Left lobe of liver (tissue), 2 donors: ENCODE data around the gene SARDH. TPM values are rescaled to one million over a fixed set of nuclear protein-coding genes. Genes with fewer than 3 reads are reported as not detected.
A peak's percentile ranks its signal among the peaks of the same experiment; 100 is the strongest.

Source experiments
- ATAC-seq: fragments of 200-7000 bp; cut with Tn5 transposase; one replicate; pipeline ENCODE4 v1.9.1; 2020; ENCODE audit warnings: mild to moderate bottlenecking, moderate library complexity
- DNase-seq: peaks from one replicate; pipeline ENCODE4 v3.0.0-alpha.2; 2020; ENCODE audit warnings: low spot score
- total RNA-seq: library from RNA; stranded (reverse); gene quantifications from one replicate; pipeline ENCODE4 v1.2.1, GENCODE V29; 2021
- donor health status: DM: no; HTN: no; CAD: no; lungs with moderate emphysema.
- donor health status: DM: no; HTN: yes; CAD: no.

Gene SARDH
- total RNA-seq, 1 donor from 2014 or later: 208 TPM

DNA sequence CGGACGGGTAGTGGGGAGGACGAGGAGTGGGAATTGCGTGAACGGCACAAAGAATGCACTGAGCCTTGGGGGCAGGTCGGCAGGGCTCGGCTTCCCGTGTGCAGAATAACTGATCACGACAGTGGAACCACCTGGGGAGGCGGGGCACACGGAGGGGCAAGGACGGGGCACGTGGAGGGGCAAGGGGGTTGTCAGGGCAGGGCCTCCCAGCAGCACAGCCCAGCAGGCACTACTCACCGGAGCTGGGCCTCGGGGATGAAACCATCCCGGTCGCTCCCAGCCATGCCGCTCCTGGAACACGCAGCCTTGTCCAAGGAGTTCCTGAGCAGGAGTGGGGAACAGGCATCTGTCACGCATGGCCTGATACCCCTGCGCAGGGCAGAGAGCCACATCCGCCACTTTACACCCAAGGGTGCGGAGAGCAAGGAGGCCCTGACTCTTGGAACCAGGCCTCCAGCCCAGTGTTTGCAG lies 33.4 kb downstream of the SARDH start:
- no peak for DNase-seq
- no peak for ATAC-seq

DNA sequence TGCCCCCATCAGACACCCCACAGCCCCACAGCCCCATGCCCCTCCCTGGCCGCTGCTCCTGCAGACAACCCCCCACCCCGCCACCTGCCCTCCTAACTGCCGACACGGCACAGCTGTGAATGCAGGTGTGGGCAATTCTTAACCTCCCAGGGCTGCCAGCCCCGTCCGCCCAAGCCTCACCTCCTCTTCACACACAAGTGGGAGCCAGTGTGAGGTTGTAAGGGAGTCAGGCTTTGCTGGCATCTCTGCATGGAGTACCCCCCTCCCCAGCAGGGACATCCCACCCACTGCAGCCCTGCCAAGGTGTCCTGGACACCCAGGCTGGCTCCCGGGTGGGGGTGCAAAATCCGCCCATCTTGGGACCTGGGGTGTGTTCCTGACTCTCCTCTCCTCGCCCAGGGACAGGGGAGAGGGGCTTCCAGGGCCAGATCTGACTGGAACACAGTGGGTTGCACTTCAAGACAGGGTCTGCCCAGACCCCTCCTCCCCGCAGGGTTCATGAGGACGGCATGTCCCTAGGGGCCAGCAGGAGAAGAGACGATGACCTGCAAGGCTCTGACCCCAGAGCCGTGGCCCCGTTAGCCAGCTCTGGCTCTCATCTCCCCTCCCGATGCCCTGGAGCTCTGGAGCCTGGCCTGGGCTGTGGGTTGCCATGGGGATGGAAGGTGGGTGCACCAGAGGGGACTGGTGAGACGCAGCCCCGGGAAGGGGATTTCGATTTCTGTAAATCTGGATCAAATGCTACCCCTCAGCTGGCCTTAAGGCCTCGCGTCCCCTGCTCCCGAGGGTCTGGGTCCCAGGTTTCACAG lies 34.4 kb downstream of the SARDH start:
- DNase-seq (no peak), ATAC-seq (no peak)

DNA sequence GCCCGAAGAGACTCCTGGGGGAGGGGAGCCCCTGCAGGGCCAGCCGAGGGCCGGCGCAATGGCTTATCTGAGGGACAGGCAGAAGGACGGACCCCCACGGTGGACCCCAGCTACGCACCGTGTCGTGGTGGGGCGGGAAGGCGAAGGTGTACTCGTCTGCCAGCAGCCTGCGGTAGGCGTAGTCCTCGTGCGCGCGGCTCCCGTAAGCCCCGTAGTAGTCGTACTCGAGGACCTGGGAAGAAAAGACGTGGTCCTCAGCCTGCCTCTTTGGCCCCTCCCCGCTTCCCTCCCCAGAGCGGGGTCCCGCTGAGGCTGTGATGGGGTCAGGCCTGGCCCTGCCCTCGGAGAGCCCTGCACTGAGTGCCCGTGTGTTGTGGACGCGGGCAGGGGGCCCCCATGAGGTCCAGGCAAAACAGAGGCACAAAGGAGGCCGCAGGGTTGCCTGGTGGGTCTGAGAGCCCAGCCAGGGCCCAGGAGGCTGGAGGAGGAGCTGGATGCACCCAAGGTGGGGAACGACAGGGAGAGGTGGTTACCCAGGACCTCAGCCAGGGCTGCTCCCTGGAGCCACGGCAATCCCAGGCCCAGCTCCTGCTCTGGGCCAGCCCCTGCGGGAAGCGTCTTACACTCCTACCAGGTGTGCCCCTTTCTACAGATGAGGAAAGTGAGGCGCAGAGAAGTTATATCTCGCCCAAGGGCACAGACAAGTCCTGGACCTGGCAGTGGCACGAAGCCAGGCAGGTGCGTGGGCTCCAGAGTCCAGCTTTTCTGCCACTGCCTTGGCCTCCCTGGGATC lies 35.2 kb downstream of the SARDH start:
- DNase-seq (no peak), ATAC-seq (peak; percentile 3)

DNA sequence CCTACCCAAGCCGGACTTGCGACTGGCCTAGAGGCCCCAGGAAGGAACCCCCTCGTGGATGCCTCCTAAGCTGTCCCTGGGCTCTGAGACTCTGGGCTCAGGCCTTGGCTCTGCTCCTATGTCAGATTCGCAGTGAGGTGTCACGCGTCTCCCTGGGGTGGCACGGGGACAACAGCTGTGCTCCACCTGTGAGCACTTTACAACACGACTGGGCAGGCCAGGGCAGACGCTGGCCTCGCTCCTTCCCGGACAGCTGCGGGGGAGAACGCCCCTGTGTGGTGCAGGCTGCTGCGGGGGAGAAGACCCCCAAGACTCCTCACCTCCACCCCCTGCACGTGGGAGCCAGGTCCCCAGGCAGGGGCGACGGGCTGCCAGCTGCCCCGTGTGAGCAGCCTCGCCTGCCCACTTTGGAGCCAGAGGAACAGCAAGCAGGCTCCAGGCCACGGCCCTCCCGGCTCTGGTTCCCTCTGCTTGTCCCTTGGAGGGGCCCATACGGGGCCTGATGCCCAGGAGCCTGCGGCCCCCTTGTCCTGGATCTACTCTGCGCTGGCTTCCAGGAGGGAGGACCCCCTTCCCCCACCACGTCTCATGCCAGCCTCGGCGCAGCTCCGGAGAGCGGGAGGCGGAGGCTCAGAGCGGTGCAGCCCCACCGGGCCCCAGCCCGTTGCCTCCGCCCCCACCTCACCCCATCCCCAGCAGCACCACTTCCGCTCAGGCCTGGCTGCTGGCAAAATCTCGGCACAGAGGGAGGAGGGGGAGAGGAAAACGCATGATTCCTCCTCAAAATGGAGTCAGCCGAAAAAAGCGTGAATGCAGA lies 36.0 kb downstream of the SARDH start:
- ATAC-seq (peak; percentile 10), DNase-seq (no peak)

DNA sequence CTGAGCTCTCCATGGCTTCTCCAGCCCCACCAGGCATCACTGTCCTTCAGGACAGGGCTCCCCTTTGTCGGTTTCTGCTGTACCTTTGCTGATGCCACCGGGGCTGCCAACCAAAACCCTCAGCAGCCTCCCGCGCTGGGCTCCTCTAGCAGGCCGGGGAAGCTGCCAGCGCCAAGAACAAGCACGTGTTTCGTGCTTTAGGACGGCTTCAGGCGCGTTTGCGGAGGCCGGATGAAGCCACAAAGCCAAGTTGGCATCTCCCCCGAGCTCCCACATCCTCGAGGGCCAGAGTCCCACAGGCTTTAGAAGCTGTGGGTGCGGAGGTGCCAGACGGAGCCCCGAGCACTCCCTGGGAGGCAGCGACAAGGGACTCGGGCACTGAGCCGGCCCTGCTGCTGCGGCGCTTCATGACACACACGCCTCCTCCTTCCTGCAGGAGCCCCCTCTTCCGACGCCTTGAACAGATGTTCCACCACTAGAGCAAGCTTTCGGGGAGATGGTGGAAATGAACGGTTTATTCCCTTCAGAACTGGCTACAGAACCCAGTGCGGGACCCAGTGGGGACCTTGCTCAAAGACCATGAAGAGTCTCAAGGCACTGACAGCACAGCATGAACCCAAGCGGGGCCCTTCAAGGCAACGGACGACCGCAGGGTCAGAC lies 36.7 kb downstream of the SARDH start:
- ATAC-seq: peak; percentile 3
- DNase-seq: no peak

DNA sequence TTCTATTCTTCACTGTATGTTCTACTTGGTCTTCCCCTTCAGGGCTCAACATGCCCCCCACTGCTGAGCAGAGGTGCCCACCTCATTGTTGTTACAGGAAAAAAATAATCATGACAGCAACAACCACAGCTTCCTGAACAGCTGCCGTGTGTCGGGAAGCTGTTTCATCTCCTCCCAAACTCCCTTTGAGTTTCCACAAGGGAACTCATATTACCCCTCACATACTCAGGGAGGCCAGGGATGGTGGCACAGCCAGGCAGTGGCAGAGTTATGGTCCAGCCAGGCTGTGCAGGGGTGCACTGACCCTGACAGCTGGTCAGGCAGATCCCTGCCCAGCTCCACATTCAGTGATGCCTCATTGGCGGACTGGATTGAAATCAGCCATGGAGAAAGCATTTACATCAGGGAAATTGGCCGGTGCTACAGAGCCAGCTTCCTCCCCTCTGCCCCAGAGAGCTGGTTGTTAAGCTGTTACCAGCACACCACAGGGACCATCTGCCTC lies 37.3 kb downstream of the SARDH start:
- no peak for DNase-seq
- peak; percentile 36 for ATAC-seq

DNA sequence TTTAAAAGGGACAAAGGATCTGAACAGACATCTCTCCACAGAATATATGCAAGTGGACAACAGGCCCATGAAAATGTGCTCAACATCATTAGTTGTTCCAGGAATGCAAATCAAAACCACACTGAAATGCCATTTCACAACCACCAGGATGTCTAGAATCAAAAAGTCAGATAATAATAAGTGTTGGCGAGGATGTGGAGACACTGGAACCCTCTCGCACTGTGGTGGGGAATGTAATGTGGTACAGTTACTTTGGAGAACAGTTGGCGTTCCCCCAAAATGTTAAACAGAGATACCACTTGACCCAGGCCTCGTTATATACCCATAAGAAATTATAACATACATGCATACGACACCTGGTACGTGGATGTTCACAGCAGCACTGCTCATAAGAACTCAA lies 38.6 kb downstream of the SARDH start:
- DNase-seq: no peak
- ATAC-seq: no peak

DNA sequence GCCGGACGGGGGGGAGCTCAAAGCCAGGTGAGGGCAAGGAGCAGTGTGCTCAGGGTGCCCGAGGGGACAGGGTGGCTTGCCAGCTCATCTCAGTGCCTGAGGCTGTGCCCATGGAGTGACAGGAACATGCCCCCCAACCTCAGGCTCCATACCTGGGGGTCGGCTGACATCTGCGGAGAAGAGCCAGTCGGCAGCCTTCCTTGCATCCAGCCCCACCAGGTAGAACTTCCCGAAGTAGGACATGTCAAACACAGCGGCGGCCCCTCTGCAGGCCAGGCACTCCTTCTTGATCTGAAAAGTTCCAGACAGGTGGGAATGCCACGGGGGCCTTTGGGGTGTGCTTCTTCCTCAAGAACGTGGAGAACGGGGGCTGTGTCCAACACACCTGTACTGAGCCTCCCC lies 42.1 kb downstream of the SARDH start:
- no peak for ATAC-seq
- no peak for DNase-seq

DNA sequence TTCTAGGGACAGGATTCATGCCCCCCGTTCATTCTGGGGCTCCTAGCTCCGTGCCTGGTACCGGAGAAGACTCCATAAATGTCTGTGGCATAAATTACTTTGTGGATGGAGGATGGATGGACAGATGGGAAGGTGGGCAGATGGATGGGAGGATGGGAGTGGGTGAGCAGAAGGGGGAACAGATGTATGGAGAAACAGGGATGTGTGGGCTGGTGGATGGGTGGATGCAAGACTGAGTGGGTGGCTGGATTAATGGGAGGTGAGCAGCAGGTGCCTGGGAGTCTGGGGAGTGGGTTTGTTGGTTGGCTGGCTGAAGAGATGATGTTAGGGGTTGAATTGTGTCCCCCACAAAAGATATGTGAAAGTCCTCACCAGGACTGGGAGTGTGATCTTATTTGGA lies 43.5 kb downstream of the SARDH start:
- DNase-seq (no peak), ATAC-seq (no peak)

DNA sequence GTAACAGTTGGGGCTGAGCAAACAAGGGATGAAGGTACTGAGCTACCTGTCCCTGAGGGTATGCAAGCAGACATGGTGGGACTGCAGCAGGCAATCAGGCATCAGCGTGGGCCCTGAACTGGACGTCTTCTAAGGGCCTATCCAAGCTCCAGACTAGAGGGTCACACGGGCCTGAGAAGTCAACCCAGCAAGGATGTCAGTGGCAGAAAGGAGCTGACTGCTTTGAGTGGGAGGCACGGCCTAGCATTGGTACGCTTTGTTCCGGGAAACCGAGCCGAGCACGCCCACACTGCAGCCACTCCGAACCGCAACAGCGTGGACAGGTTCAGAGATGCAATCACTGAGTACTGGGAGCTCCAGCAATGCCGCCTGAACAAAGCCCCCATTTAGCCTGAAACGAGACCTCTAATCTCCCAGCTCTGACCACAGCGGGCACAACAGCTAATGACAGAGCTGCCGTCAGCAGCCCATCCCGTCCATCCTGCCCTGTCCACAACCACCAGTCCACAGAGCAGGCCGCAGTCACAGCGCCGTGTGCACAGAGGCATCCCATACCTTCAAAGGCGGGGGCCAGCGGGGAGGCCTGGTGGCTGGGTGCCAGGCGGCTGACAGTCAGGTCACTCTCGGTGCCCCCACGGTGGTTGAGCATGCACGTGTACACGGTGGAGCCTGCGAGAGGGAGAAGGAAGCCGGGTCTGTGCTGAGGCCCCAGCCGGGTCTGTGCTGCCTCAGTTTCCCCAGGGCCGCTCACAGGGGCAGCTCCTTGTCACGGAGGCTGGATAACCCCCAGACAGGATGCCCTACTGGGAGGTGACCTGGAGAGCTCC lies 44.2 kb downstream of the SARDH start:
- DNase-seq: no peak
- ATAC-seq: no peak

DNA sequence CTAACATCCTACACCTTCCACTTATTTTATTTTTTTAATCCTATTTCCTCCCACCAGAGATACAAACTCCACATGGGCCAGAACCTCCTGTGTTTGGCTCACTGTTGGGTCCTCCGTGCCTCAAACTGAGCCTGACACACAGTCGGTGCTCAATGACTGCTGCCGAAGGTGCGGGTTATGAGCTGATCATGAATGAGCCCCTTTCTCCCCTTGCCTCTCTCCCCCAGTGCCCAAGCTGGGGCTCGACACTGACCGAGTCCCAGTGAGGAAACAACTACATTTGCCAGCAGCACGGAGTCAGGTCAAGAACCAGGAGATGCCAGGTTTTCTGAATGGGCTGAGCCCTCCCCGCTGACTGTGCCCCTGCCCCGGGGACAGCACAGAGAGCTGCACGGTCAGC lies 45.0 kb downstream of the SARDH start:
- ATAC-seq (no peak), DNase-seq (no peak)

DNA sequence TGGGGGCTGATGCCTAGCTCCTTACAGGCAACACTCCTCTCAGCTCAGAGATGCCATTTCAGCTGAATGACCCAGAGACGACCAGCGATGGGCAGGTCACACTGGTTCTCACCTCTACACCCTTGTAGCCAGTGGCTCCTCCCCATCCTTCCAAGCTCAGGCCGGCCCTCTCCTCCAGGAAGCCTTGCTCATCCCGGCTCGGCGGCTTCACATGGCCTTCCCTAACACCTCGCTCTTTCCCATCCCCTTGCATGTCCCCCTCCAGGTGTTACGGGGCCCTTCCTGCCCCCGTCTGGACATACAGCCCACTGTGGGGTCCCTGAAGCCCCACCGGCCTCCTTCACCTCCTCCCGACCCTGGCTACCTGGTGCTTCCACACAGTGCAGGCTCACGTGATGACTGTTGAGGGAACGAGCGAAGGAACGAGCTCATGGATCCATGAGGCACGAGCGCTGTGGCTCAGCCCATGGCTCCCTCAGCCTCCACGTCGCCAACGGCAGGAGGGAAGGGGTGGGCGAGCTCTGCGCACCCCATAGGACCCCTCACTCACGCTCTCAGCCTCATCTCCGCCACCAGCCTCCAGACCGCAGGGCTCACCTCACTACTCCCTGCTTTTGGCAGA lies 45.7 kb downstream of the SARDH start:
- ATAC-seq (no peak), DNase-seq (no peak)

DNA sequence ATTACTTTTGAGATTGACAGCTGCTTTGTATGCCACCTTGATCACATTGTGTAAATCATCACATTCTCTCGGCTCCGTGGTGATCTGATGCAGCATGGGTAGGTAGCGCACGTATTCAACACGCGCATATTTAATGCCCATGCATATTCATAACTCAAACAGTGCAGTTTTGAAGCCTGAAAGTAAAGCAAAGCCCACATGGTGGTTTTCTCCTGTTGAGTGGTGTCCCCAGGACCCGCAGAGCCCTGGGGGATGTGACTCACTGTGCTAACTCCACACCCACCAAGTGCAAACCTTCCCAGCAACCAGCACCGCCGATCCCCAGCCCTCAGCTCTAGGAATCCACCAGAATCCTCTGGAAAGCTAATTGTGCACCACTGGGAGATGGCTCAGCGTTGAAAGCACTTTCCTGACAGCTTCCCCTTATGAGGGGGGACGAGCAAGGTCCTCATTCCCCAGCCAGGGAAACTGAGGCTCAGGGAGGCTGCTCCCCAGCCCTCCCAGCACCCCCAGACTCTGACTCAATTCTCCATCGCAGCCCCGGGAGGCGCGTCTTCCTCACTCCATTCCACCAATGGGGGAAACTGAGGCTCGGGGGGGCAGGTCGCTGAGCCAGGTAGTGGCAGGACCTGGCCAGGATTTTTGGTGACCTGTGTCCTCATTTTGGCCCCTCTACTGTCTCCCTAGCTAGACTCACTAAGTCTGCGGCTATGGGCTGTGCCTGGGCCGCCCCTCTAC lies 46.4 kb downstream of the SARDH start:
- ATAC-seq (no peak), DNase-seq (no peak)

DNA sequence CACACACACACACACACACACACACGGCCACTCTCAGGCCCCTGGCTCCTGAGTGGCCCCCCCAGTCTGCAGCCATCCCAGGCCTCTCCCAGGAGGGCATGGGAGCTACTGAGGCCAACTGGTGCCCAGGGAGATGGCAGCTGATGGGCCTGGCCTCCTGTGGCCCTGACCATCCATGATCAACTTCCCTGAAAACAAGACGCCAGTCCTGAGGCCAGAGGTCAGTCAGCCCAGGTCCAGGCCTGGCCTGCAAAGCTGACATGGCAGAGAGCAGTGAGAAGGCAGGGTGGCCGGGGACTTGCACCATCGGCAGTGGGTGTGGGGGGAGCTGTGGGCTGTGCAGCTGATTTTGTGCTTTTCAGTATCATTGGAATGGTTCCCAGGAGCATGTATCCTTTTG lies 47.0 kb downstream of the SARDH start:
- peak; percentile 51 for ATAC-seq
- no peak for DNase-seq

DNA sequence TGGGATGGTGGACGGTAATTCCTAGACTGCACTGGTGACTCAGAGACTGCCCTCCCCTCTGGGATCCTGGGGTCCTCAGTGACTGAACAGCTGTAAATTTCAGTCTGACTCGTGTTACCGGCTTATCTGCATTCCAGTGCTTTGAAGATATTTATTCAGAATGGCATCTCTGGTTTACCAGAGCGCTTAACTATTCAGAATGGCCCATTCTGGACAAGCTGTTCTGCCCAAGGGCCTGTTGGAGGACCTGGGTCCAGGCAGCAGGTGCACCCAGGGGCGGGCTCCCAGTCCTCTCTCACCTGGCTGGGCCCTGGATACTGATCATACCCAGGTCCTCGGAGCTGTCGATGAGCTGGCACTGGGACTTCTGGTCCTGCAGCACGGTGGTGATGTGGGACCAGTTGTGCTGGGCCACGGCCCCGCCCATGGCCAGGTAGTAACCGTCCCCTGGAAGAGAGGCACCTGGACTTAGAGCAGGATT lies 48.0 kb downstream of the SARDH start:
- DNase-seq (no peak), ATAC-seq (no peak)

DNA sequence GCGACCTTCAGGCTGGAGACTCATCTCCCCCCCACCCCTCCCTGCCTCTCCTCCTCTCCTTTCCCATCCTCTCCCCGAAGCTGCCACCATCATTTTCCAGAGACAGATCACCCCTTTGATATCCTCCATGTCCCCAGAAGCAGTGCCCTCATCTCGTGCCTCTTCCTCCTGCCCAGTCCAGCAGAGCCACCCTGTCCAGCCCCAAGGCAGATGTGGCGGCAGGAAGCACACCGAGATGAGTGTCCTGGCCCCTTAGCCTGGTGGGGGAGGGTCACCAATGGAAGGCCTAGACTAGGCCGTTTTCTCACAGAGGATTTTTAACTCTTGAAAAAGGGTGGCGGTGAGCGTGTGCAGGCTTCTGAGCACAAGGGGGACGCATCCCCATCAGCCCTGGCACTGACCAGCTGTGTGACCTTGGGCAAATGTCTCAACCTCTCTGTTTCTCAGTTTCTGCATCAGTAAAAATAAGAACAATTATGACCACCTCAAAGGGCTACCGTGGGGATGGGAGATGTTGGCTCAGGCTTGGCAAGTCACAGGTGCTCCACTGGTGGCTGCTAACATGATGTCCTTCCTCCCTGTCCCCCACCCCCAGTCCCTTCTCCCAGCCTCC lies 48.9 kb downstream of the SARDH start:
- ATAC-seq: no peak
- no peak for DNase-seq

DNA sequence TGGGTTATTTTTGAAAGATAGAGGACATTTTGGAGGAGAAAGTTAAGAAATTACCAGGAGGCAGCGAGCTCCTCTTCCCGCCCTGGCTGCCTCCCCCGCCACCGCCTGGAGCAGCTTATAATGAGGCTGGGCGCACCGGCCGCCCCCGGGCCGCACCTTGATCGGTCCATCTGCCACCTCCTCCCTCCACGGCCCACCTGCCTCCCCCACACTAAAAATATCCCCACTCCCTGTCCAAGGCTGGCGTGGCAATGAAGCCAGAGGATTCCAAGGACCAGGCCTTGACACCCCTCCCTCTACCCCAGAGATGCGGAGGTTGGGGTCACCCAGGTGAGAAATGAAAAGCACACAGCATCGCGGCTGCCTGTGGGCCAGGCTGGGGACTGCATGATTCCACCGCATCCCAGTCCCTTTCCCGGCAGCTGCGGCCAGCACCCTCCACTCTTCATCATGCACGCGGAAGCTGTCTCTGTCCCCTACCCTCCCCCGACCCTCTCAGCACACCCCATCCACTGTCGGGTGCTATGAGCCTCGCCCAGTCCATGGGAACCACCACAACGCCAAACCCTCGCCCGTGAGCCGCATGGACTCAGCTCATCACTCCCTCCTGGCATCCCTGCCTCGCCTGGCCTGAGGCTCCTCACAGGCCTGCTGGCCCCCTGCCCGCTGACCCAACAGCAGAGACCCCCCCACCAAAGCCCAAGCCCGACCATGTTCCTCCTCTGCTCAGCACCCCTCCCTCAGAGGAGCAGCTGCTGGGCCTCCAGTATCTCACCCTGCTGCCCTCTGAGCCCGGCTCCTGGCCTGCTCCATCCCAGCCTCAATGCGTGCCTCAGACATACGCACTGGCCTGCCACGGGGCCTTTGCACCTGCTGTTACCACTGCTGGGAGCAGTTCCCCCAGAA lies 50.0 kb downstream of the SARDH start:
- no peak for DNase-seq
- ATAC-seq: no peak
